ENCODE measurements around the gene SEMA3B. TPM values are rescaled to one million over a fixed set of nuclear protein-coding genes. Genes with fewer than 3 reads are reported as not detected.
"Not testable (repeated sequence)": the region's sequence is repeated elsewhere in the genome, so short reads cannot be mapped to it uniquely, and the experiment has no call there.

Gene SEMA3B
- total RNA-seq, 2 donors from 2014 or later, result 14.3 to 32.6 TPM

DNA sequence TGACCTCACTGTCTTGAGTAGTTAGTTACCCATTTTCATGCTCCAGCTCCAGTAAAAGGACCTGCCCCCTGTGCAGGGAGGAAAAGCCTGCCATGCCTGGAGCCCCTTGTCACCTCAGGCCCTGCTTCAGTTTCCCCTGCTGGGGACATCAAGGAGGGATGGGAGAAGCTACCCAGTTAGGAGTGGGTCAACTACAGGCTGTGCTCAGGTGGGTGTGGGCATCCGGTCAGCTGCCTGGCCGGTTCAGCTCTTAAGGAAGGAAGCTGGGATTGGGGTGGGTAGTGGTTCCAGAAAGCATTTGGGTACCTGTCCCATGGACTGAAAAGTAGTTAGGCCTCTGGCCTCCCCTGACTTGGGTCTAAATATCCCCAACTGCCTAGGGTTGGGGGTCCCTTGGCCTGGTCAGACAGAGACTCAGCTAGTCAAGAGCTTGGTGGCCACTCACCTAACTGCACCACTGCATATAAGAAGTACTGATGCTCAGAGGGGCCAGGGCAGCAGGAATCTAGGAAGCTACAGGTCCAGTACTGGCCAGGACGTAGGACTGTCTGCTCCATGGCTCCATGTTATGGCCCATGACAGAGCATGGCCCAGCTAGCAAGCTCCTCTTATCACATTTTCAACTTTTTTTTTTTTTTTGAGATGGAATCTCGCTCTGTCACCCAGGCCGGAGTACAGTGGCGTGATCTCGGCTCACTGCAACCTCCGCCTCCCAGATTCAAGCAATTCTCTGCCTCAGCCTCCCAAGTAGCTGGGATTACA, 10.5 kb downstream of the SEMA3B start:
- ATAC-seq, result peak in 1 of 2 donors; percentile 3
- intact Hi-C loops (cut with DNase I), result no loop called here
- no peak for DNase-seq

DNA sequence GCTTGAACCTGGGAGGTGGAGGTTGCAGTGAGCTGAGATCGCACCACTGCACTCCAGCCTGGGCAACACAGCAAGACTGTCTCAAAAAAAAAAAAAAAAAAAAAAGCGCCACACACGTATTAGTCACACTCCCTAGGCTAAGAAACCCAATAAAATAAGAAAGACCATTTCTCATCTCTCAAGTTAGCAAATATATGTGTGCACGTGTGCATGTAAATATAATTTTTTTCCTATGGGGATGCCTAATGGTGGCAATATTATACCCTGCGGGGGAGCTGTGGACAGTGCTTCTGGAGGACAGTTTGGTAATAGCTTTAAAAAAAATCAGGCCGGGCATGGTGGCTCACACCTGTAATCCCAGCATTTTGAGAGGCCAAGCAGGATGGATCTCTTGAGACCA, 15.2 kb downstream of the SEMA3B start:
- DNase-seq; ATAC-seq; intact Hi-C loops (cut with DNase I): not testable (repeated sequence)

DNA sequence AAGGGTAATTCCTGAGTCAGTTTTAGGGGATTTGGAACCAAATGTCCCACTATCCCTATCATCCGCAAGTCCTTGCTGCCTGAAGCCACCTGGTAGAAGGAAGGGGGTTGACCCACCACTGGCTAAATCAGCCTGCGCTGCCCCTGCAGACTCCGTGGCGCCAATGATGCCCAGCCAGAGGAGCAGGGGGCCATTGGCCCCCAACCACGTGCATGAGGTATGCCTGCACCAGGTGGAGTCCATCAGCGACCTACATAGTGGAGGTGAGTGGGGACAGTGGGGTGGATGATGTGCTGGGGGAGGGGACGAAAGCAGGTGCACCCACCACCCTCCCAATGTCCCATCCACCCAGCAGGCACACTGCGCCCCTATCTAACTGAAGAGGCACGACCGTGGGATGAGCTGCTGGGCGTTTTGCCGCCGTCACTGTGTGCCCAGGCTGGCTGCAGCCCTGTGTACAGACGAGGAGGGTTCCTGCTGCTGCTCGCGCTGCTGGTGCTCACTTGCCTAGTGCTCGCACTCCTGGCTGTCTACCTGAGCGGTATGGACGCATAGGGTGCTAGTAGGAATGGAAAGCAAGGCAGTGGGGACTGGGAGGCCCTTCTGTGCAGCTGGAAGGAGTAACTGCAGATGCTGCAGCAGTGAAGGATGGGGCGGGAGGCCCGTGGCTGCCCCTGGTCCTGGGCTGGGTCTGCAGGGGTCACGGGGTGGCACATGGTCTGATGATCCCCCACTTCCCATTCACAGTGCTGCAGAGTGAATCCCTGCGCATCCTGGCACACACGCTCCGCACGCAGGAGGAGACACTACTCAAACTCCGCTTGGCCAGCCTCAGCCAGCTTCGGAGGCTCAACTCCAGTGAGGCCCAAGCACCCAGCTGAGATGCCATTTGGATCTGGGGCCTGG, 17.6 kb downstream of the SEMA3B start:
- intact Hi-C loops (cut with DNase I), result no loop called here
- peak in 1 of 2 donors; percentile 2 for ATAC-seq
- no peak for DNase-seq

DNA sequence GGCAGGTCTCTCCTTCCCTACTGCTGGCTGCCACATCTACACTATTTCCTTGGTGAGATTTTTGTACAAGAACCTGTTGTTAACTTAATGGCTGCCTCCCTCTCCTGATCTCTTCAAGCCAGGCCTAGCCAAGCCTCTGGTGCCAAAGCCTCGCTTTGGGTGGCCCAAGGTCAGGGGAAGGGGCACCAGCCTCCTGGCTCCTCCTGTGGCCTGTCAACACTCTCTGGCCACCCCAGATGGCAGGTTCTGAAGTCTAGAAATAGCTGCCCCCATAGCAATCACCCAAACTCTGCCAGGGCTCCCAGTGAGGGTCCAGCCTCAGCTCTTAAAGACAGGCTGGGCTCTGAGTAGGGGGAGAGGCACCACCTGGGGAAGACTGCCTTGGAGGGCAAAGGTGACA, 18.3 kb downstream of the SEMA3B start:
- intact Hi-C loops (cut with DNase I), result no loop called here
- no peak for DNase-seq
- ATAC-seq, result peak in 1 of 2 donors; percentile 58

DNA sequence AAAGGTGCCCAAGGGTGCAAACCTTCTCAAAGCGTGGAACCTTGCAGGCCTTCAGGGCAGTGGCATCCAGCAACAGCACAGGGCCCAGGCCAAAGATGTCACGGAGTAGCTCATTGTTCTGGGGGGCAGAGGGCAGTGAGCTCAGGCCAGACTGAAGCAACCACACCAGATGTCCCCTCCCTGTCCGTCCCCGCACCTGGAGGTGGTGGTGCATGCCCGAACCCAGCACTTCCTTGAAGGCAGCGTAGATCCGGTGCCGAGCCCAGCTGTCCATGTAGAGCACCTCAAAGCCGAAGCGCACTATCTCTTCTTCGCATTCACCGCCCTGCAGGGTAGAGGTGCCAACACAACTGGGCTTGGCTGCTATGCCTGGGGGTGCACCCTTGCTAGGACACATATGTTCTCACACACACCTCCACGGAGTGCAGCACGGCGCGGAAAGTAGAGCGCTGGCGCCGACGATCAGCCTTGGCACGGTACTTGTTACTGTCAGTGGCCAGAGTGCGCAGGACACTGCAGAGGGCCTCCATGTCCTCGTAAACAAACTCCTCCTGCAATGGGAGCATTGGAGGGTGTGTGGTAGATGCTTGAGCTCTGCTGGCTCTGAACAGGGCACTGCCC, 19.6 kb downstream of the SEMA3B start:
- DNase-seq (no peak), ATAC-seq (no peak)
- intact Hi-C loops (cut with DNase I), result no loop called here

DNA sequence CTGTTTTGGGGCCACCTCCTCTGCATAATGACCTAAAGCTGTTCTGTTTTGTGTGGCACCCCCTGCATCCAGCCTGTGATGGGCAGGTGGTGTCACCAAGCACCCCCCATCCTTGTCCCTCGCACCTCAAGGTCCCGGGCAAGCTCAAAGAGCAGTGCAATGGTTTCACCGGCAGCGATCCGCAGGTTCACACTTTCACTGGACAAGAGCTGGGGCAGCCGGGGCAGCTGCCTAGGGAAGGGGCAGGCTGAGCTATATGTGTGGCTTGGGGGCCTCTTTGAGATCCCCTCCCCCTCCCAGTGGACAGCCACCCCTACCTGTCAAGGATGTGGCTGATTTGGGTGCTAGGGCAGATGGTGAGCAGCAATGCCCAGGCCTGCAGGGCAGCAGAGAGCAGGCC, 20.2 kb downstream of the SEMA3B start:
- DNase-seq, result no peak
- intact Hi-C loops (cut with DNase I), result no loop called here
- no peak for ATAC-seq

DNA sequence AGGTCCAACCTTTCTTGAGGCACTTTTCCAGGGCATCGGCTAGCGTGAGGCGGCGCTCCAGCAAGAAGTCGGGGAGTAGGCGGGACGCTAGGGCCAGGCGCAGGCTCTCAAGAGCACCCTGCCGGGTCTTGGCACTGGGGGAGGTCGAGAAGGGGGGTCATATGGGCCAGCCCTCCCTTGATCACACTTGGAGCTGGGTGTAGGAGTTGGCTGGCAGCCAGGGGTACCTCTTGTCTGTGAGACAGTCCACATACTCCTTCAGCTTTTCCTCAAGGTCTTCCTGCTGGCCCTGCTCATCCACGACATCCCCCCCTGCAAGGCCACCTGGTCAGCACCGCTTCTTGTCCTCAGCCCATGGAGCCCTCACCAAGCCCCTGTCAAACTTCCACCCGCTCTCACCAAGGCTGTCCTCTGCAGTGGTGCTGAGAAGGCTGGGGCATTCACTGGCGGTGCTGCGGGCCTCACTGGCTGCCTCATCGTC, 21.3 kb downstream of the SEMA3B start:
- intact Hi-C loops (cut with DNase I), result no loop called here
- DNase-seq, result no peak
- no peak for ATAC-seq

DNA sequence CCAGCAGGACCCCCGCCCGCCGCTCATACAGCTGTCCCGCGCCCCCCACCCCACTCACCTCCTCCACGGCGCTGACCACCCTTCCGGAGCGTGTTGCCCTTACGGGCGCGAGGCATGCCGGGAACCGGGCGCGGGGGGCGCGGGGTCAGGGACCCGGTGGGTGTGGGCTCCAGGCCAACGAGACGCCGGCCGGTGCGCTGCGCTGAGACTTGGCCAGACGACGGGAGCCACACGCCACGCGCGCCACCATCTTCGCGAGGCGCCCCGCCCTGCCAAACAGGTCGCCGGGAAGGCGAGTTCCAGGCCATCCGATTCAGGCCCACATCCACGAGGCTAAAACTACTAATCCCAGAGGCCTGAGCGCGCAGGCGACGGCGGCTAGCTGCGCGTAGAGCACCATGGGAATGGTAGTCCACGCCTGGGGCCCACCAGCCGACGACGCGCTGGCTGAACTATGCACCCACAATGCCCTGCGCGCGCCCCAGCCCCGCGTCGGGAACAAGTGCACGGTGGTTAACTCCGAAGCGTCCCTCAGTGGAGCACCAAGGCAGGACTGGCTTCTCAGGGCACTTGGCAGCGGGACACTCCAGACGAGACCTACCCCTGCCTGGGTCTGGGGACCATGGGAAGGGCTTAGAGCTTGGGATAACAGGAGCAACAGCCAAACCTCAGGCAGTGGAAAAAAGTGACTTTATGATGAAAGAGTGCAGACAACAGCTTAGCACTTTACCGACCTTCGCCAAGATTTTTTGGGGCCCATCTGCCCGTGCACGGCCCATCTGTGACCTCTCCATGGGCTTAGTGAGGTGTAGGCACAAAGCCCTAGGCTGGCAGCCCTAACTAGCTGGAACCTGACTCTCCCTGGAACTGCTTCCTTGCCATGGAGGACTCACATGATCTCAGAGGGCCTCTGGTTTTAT, 23.5 kb downstream of the SEMA3B start, which contains the start of gene IFRD2:
Gene IFRD2, minus strand, starts transcription at position 271 of the 920 bp plus-strand sequence. Its CDS starts 155 bp downstream, at position 116.
- intact Hi-C loops (cut with DNase I), result no loop called here
- peak; percentile 99 for DNase-seq
- ATAC-seq, result peak; percentile 95 to 96

DNA sequence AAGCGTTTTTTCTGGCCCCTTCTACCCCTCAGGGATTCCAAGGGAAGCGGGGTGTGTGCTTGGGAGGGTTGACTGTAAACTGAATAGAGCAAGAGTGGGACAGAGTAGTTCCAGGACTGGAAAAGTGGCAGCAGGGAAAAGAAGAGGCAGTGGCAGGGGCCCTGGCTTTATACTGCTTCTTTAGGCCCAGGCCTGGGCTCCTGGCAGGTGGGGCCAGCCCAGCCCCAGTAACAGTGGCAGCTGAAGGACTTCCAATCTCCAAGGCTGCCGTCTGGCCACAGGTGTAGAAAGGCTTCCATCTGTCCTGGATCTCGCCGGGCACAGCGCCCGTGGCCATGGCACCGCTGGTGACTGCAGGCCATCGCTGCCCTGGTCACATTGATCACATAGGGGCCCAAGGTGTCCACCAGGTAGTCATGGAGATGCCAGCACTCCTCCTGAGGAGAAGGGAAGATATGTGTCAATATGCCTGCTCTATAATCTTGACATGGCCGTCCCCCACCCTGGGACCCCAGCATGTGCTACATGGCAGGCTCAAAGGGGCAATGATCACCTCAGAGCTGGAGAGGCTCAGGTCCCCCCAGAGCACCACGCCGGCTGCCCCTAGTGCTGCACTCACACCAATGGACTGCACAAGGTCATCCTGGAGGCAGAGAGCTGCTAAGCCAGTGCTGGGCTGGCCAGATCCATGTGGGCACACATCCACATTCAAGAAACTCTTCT, 24.3 kb downstream of the SEMA3B start:
- DNase-seq (no peak), ATAC-seq (no peak)
- intact Hi-C loops (cut with DNase I), result no loop called here

DNA sequence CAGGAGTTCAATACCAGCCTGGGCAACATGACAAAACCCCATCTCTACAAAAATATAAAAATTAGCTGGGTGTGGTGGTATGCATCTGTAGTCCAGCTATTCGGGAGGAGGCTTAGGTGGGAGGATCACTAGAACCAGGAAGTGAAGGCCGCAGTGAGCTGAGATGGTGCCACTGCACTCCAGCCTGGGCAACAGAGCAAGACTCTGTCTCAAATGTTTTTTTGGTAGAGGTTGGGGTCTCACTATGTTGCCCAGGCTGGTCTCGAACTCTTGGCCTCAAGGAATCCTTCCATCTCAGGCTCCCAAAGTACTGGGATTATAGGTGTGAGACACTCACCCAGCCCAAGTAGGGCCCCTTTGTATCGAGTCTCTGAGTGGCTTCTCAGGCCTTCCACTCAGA, 25.1 kb downstream of the SEMA3B start:
- intact Hi-C loops (cut with DNase I), result no loop called here
- DNase-seq, result no peak
- no peak for ATAC-seq

DNA sequence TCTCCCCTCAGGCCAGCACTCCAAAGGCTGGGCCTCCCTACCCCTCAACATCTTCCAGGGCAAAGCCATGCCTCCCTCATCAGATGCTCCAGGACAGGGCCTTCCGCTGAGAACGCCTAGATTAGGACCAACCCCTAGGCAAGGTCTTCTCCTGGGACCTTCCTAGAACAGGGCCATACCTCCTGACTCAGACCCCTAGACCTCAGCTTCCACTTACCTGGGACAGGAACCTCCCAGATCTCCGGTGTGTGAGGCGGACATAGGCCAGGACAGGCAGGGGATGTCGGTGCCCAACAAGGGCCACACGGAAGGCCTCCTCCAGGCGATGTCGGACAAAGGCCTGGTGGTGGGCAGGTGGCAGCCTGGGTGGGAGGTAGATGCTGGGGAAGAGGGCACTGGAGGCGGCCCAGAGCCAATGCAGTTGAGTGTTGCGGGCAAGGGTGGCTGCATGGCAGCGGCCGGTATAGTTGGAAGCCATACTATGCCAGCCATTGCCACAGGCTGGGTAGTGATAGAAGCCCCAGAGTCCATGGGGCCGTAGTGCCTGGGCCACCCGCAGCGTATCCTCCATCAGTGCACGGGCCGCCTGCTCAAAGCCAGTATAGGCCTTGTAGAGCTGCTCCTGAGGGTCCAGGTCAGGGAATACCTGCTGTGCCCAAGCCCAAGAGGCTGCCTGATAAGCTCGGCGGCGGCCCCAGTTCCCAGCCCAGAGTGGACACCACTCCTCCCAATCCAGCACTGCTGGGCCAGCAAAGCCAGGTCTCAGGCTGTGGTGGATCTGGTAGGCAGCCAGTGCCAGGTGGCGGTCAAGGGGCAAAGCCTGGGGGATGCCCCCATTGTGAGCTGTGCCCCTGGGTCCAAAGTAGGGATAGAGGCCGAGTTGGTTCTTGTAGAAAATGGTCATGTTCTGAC, 25.8 kb downstream of the SEMA3B start:
- no peak for ATAC-seq
- intact Hi-C loops (cut with DNase I), result no loop called here
- DNase-seq, result no peak

DNA sequence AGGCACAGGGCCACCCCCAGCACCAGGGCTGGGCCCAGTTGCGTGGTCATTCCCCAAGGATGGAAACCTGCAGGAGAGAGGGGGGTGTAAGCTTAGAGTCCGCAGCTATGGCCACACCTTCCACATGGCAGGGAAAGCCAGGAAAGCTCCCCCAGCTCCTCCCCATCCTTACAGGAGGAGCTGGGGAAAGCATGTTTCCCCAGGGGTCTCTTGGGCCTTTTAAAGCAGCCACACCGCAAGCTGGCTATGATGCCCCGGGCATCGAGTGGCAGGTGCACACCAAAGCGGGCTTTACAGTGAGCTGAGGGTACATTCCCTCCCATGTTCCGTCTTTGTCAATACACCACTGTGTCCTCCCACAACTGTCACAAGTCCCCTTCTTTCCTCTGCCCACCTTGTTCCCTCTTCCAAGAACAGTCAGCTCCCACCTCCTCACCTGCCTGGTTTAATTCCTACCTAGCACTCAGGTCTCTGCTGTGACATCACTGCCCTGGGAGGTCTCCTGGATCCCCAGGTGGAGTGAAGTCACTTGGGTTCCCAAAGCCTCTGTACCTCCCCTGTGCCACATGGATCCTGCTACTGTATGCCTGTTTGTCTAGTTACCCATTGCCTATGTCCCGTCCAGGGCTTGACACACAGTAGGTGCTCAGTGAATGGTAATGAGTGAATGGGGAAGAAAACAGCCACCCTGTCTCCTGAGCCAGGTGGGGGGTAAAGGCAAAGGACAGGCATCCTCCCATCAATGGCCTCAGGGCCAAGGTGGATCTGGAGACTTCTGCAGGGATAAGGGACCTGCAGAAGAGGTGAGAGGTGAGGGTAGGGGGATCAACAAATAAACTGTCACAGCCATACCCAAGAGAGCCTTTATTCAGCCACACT, 26.8 kb downstream of the SEMA3B start:
- ATAC-seq, result no peak
- intact Hi-C loops (cut with DNase I), result no loop called here
- DNase-seq, result no peak

DNA sequence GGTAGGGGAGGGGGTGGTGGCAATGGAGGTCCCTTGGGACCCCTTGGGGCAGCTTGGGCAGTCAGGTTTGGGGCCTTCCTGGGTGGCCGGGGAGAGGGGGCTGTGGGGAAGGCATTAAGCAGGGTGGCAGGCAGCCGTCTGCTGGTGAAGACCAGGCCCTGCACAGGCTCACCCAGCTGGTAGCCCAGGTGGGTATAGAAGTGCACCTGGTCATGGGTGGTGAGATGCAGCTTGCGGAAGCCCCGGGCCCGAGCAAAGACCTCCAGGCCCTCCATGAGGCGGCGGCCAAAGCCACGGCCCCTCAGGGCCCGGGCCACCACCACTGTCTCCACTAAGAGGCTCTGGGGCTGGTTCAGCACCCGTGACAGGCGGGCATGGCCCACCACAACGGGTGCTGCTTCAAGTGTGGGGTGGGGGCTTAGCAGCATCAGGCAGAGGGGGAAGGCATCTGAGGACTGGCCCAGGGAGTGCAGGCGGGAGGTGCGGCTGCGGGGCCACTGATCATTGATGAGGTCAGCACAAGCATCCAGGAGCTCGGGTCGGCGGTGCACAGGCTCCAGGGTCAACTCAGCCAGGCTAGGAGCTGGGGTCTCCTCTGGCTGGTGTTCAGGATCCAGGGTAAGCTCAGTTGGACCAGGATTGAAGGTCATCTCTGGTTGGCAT, 27.9 kb downstream of the SEMA3B start:
- ATAC-seq (no peak), DNase-seq (no peak)
- intact Hi-C loops (cut with DNase I), result no loop called here

DNA sequence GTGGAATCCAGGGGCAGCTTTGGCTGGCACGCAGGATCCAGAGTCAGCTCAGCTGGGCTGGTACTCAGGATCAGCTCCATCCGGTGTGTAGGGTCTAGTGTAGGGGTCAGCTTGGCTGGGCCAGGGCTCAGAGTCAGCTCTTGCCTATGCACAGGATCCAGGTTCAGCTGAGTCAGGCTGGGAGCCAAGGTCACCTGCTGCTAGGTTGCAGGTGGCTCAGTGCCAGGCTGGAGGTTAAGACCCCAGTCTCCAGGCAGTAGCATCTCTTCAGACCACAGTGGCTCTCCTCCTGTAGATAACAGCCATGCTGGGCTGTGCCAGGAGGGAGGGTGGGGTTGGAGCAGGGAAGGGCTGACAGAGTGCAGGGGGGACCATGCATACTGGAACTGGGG, 28.4 kb downstream of the SEMA3B start:
- DNase-seq (no peak), ATAC-seq (no peak)
- intact Hi-C loops (cut with DNase I), result no loop called here

DNA sequence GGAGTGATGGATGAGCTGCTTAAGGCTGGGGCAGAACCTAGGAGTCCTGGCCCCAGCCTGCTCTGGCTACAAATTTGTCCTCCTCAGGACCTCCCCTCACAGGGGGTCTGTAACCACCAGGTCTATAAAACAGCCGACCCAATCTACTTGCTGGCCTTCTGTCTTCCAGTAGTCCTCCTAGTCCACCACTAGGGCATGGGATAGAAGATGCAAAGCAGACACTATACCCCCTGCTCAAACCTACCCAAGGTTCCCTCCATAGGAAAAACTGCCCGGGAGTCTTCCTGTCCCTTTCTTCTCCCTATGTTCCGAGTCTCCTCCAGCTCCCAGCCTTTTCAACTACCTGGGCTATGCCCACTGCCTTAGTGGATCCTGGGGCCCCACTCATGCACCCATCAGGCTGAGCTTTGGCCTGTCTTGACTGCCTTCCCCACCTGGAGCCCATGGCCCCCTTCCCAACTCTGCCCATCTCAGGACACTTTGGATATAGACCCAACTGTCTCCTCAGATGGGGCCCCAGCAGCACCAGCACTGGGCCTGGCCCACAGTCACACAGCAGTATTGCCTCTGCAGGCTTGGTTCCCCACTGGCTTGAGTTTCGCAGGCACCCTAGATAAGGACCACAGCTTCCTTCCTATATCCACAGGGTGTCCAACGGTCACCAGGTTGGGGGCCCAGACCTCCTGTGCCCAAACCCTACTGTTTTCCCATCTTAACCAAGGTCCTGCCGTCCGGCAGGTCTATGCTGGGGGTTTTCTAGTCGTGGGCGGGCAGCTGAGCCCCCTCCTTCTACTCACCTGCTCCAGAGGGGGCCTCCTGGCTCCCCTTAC, 29.2 kb downstream of the SEMA3B start:
- ATAC-seq (no peak), DNase-seq (no peak)
- intact Hi-C loops (cut with DNase I), result no loop called here

Data from left cardiac atrium (tissue), 4 donors.